RWPE1 (cell line): ENCODE measurements around the gene MICAL3.

Source experiments
- CTCF ChIA-PET: fragments of 350-600 bp; sonication (Branson Sonifier 250); formaldehyde crosslinking; extraction: SDS; loops from one replicate; lab custom pipeline; 2021; lab: Yijun Ruan, JAX
- POLR2A ChIA-PET: fragments of 400-600 bp; formaldehyde crosslinking; extraction: SDS; loops from one replicate; lab custom pipeline; 2020; ENCODE audit warnings: antibody characterized with exemption; ENCODE audit not compliant: low non-redundant PET; lab: Yijun Ruan, JAX
- DNase-seq: peaks from one replicate; pipeline ENCODE4 v3.0.0; 2012; ENCODE audit warnings: low spot score
- H3K27ac ChIP-seq: fragments of 450-650 bp; 2 replicates; pipeline ENCODE4 v1.5.1; 2017
- TF ChIP-seq, protein P1 (sequence below): fragments of 450-650 bp; conservative IDR thresholded peaks from 2 replicates; pipeline ENCODE4 v1.5.1; 2017; ENCODE audit warnings: low read depth, mild to moderate bottlenecking

Gene MICAL3

DNA sequence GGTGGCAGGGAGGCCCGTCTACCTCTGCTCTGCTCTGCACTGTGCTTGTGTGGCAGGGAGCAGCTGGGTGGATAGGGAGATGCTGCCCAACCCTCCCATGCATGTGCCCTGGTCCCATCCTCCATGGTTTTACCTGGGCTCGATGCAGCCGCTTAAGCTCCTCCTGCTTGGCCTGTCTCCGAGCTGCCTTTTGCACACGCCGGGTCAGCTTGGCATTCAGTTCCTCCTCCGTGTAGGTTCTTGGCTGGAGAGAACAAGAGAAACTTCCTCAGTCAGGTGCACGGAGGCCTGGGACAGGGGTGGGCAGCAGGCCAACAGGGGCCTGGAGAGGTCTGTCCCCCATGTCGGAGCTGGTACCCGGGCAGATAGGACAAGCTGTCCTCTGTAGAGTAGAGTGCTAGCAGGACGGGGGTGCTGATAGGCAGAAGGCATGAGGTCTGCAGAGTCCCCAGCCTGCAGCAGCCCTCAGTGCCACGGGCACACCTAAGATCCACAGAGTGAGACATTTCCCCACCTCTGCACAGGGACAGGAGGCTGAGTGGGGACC, 213.7 kb downstream of the MICAL3 start:
- TF ChIP-seq, protein P1, sequence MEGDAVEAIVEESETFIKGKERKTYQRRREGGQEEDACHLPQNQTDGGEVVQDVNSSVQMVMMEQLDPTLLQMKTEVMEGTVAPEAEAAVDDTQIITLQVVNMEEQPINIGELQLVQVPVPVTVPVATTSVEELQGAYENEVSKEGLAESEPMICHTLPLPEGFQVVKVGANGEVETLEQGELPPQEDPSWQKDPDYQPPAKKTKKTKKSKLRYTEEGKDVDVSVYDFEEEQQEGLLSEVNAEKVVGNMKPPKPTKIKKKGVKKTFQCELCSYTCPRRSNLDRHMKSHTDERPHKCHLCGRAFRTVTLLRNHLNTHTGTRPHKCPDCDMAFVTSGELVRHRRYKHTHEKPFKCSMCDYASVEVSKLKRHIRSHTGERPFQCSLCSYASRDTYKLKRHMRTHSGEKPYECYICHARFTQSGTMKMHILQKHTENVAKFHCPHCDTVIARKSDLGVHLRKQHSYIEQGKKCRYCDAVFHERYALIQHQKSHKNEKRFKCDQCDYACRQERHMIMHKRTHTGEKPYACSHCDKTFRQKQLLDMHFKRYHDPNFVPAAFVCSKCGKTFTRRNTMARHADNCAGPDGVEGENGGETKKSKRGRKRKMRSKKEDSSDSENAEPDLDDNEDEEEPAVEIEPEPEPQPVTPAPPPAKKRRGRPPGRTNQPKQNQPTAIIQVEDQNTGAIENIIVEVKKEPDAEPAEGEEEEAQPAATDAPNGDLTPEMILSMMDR: no peak
- no peak for DNase-seq

DNA sequence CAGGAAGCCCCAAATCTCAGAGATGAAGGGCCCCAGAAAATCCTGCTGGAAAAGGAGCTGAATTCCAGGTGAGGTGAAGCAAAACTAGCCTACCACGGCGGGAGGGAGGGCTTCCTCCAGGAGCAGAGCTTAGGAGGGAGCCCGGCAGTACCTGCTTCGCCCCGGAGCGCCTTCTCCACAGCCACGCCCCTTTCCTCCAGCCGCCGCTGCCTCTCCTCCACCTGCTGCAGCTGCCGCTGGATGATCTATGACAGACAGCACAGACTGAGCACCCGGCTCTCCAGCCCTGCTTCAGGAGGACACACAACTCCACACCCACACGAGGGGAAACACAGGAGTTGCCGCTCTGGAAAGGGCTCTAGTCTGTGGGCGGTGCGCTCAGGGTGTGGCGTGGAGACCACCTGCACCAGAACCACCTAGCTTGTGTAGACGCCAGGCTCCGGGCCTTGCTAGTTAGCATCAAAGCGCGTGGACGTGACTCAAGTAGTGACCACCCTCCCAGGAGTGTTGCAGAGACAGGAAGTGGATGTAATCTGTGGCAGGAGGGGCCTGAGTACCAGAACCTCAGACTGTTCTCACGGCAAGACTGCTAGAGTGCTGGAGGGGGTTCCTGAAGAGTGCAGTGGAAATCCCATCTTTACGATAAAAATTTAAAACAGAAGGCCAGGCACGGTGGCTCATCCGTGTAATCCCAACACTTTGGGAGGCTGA, 215.5 kb downstream of the MICAL3 start:
- H3K27ac ChIP-seq: no peak overlapping the region
- CTCF ChIA-PET: interaction anchor here (0.6 kb wide), 1 partner anchor 734 kb away, joined by 3 read pairs; no protein-coding TSS in a partner anchor
- TF ChIP-seq, protein P1: no peak
- DNase-seq: no peak
- POLR2A ChIA-PET: no interaction called here

More for the DNA sequence above, 213.7 kb downstream of the MICAL3 start:
- CTCF ChIA-PET: interaction anchor here (0.6 kb wide), 1 partner anchor 8 kb away, joined by 3 read pairs; no protein-coding TSS in a partner anchor
- POLR2A ChIA-PET: no interaction called here
- no peak overlapping the region for H3K27ac ChIP-seq

DNA sequence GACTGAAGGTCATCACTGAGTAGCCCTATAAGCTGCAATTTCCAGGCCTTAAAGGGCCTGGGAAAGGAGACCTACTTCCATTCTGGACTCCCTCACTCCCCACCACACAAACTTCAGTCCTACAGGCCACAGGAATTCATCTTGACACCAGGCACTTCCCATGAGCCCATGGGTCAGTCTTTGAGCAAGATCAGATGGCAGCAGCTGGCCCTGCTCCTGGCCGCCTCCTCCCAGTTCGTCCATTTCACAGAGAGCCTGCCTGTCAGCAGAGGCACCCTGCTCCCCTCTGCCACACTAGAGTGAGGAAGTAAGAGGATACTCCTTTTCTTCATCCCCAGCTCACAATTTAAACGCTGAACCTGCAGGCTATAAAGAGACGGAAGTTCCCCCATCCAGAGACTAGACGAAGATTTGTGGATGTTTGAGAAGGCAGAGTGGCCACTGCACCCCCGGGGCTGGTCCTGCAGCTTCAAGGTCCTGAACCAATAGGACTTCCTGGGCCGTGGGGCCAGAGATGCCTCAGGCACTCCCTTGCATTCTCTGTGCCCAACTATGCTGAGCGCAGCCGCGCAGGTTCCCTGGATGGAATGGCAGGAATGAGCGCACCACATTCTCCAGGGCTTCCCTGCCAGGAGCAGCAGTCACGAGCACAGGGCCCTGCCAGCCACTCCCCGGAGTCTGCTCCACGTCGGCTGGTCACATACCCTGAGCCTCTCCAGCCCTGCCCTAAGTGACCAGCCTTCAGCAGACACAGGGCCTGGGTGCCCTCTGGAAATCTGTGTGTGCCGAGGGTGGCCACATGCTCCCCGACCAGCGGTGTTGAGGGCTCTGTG, 216.6 kb downstream of the MICAL3 start:
- TF ChIP-seq, protein P1: no peak
- H3K27ac ChIP-seq: no peak overlapping the region
- CTCF ChIA-PET: no interaction called here
- POLR2A ChIA-PET: no interaction called here
- no peak for DNase-seq

DNA sequence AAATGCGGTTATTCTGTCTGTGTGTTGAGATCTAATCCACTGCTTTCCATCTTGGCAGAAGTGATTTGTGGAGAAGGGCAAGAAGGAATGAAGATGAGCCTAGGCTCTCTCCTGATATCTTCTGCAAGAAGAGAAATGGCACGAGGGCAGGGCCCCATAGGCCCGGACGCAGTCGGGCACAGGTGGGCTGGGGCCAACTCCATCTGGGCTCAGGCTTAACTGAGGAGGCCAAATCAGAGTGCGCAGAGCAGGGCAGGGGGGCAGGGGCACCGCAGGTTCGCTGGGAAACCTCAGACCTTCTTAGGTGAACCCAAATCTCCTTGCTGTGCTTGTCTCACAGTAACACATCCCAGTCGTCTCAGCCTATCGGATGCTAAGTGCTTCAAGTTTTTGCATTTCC, 217.3 kb downstream of the MICAL3 start:
- no peak overlapping the region for H3K27ac ChIP-seq
- TF ChIP-seq, protein P1: no peak
- no peak for DNase-seq
- CTCF ChIA-PET: no interaction called here
- POLR2A ChIA-PET: no interaction called here

DNA sequence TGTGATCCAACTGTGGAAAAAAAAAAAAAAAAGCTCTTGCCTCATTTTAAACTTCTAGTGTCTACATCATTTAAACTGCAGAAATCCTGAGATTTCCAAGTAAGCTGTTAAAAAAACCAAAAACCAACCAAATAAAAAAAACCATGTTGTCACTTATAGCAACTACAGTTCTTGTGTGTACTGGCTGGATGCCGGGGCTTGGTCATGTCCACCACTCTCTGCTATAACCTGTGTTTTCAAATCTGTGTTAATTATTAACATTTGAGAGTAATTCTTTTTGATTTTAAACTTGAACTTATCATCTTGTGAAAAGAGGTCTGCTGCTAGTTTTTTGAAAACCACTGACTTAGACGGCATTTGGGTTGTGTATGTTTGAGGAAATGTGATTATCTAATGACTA, 217.9 kb downstream of the MICAL3 start:
- TF ChIP-seq, protein P1: no peak
- ChIA-PET CTCF (no interaction called here), POLR2A (no interaction called here)
- no peak for DNase-seq
- H3K27ac ChIP-seq: no peak overlapping the region

DNA sequence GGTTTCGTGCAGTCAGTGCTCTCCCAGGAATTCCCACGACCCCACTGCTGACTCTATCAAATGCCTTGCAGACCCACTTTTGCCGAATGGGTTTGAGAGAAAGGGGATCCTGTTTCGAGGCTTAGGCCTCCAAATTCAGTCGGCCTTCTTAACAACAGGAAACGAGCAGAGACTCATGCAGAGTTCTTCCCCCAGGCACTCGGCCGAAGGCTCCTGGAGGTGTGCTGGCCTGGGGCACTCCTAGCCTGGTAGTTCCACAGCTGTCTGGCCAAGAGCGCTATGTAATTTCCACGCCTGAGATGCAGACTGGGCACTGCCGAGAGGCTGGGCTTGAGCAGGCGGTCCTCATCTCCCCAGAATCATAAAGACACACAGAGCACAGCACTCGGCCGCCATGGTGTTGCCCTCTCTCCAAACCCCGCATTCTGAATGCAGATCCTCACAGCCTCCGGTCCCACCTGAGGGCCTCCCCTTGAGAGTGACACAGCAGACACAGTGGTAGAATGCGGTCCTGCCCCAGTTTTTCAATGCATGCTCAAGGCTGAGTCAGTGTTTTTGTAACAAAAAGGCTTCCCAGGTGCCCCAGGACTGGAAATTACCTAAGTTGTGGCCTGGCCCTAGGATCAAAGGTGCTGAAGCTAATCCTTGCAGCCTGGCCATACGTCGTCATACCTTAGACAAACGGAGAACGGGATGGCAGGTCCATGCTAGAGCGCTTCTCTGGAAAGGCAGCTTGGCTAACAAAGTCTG, 219.9 kb downstream of the MICAL3 start:
- ChIA-PET CTCF (no interaction called here), POLR2A (no interaction called here)
- TF ChIP-seq, protein P1: no peak
- DNase-seq: no peak
- peak overlapping the region; percentile 21 for H3K27ac ChIP-seq
